Measurements from ENCODE around the gene DRICH1. TPM values are rescaled to one million over a fixed set of nuclear protein-coding genes. Genes with fewer than 3 reads are reported as not detected.
"Not testable (repeated sequence)": the region's sequence is repeated elsewhere in the genome, so short reads cannot be mapped to it uniquely, and the experiment has no call there.

The DRICH1 gene
- total and polyA plus RNA-seq, 2 experiments from 2014 or later, result not detected

DNA sequence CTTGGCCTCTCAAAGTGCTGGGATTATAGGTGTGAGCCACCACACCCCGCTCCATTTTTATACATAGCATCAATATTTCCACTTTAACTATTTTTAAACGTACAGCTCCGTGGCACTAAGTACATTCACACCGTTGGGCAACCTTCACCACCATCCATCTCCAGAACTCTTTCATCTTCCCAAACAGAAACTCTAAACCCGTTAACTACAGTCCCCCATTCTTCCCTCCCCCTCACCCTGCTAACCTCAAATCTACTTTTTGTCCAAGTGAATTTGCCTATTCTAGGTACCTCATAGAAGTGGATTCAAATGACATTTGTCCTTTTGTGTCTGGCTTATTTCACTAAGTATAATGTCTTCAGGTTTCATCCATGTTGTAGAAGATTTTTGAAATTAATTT, 55.4 kb downstream of the DRICH1 start:
- Histone ChIP-seq H3K9ac (no peak overlapping the region), H3K9me2 (ENCODE audit: insufficient read depth) (no peaks in the 10 kb centered on the region), H3K4me3 (no peak overlapping the region), H3K9me3 (ENCODE audit: low read depth) (no peaks in the 10 kb centered on the region), H3K4me1 (ENCODE audit: insufficient read depth) (no peaks in the 10 kb centered on the region), H2AFZ (no peak overlapping the region), H3K27ac (no peak overlapping the region), H3K27me3 (replicated peaks; ENCODE audit: insufficient read depth) (0 out of 2 replicates have a peak, but pooled peaks cover 9% of the 10 kb centered on the region), H3F3A (ENCODE audit: insufficient read depth) (no peaks in the 10 kb centered on the region), H3K79me2 (ENCODE audit: insufficient read depth) (no peaks in the 10 kb centered on the region), H3K4me2 (ENCODE audit: unreplicated experiment) (no peak overlapping the region), H4K20me1 (ENCODE audit: insufficient read depth) (no peaks in the 10 kb centered on the region), H3K36me3 (ENCODE audit: low read depth) (no peaks in the 10 kb centered on the region)
- in situ Hi-C loops (cut with MboI), result no loop called here
- no peak for TF ChIP-seq EZH2 (IDR thresholded peaks at IDR 0.05; ENCODE audit: insufficient read depth, poor library complexity, severe bottlenecking)
- no peak for DNase-seq
- whole genome bisulfite sequencing, 2 experiments (ENCODE audit: low coverage in 1 of 2, low lambda C conversion rate in 2 of 2, missing lambda C conversion rate in 2 of 2), result 54 to 60% methylated on average over 5 of the region's 5 CpGs

DNA sequence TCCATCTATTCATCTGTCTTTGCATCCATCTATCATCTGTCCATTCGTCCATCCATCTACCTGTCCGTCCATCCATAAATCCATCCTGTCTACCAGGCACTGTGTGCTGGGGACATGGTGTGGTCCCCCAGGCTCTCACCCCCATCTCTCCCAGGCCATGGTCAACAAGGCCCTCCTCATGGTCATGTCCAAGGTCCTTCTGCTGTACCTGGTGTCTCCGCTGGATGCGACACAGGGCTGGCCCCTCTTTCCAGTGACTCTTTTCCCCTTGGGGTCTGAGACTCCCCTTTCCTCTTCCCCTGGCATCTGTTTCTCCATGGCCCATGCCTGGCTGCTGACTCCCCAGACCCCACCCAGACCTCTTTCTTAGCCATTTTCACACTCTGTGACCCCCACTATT, 56.5 kb downstream of the DRICH1 start:
- no peaks in the 10 kb centered on the region for H3K9me3 ChIP-seq (ENCODE audit: low read depth)
- no peak overlapping the region for H3K9ac ChIP-seq
- H4K20me1 ChIP-seq (ENCODE audit: insufficient read depth), result no peaks in the 10 kb centered on the region
- H3K36me3 ChIP-seq (ENCODE audit: low read depth), result no peaks in the 10 kb centered on the region
- H2AFZ ChIP-seq, result no peak overlapping the region
- H3K27ac ChIP-seq, result no peak overlapping the region
- DNase-seq, result no peak
- no peaks in the 10 kb centered on the region for H3K9me2 ChIP-seq (ENCODE audit: insufficient read depth)
- no peak overlapping the region for H3K4me2 ChIP-seq (ENCODE audit: unreplicated experiment)
- H3K4me1 ChIP-seq (ENCODE audit: insufficient read depth), result no peaks in the 10 kb centered on the region
- TF ChIP-seq EZH2 (IDR thresholded peaks at IDR 0.05; ENCODE audit: insufficient read depth, poor library complexity, severe bottlenecking) (no peak), EZH2phosphoT487 (IDR thresholded peaks at IDR 0.05; ENCODE audit: insufficient read depth, low read depth) (no peak)
- H3K27me3 ChIP-seq (replicated peaks; ENCODE audit: insufficient read depth), result 0 out of 2 replicates have a peak, but pooled peaks cover 9% of the 10 kb centered on the region
- WGBS, 2 experiments (ENCODE audit: low coverage in 1 of 2, low lambda C conversion rate in 2 of 2, missing lambda C conversion rate in 2 of 2), result 72 to 79% methylated on average over 4 of the region's 4 CpGs
- H3K4me3 ChIP-seq, result no peak overlapping the region
- no peaks in the 10 kb centered on the region for H3K79me2 ChIP-seq (ENCODE audit: insufficient read depth)
- in situ Hi-C loops (cut with MboI), result no loop called here
- H3F3A ChIP-seq (ENCODE audit: insufficient read depth), result no peaks in the 10 kb centered on the region

DNA sequence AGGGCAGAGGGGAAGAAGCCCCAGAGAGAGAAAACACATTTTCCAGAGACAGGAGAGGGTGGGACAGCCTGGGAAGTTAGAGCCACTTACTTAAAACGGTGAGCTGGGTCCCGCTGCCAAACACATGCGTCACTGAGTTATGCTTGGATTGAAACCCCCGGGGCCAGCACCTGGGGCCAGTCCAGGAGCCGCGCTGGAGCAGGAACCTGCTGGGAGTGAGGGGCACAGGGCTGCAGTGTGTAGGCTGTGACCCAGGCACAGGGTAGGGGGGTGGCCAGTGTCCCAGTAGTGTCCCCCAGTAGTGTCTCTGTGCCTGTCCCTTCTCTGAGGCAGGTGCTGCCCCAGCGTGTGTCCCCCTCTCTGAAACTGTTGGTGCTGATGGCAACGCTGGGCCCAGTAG, 57.2 kb downstream of the DRICH1 start:
- Histone ChIP-seq H3K4me2 (ENCODE audit: unreplicated experiment) (no peak overlapping the region), H3K27ac (no peak overlapping the region), H3K9ac (no peak overlapping the region), H3K27me3 (replicated peaks; ENCODE audit: insufficient read depth) (0 out of 2 replicates have a peak, but pooled peaks cover 9% of the 10 kb centered on the region), H3K4me3 (no peak overlapping the region), H3F3A (ENCODE audit: insufficient read depth) (no peaks in the 10 kb centered on the region), H3K4me1 (ENCODE audit: insufficient read depth) (no peaks in the 10 kb centered on the region), H3K79me2 (ENCODE audit: insufficient read depth) (no peaks in the 10 kb centered on the region), H4K20me1 (ENCODE audit: insufficient read depth) (no peaks in the 10 kb centered on the region), H3K9me3 (ENCODE audit: low read depth) (no peaks in the 10 kb centered on the region), H3K36me3 (ENCODE audit: low read depth) (no peaks in the 10 kb centered on the region), H3K9me2 (ENCODE audit: insufficient read depth) (no peaks in the 10 kb centered on the region), H2AFZ (no peak overlapping the region)
- TF ChIP-seq EZH2phosphoT487 (IDR thresholded peaks at IDR 0.05; ENCODE audit: insufficient read depth, low read depth), result no peak
- no peak for TF ChIP-seq EZH2 (IDR thresholded peaks at IDR 0.05; ENCODE audit: insufficient read depth, poor library complexity, severe bottlenecking)
- in situ Hi-C loops (cut with MboI), result no loop called here
- WGBS, 2 experiments (ENCODE audit: low coverage in 1 of 2, low lambda C conversion rate in 2 of 2, missing lambda C conversion rate in 2 of 2), result 35 to 50% methylated on average over 7 to 8 of the region's 8 CpGs
- DNase-seq, result no peak

DNA sequence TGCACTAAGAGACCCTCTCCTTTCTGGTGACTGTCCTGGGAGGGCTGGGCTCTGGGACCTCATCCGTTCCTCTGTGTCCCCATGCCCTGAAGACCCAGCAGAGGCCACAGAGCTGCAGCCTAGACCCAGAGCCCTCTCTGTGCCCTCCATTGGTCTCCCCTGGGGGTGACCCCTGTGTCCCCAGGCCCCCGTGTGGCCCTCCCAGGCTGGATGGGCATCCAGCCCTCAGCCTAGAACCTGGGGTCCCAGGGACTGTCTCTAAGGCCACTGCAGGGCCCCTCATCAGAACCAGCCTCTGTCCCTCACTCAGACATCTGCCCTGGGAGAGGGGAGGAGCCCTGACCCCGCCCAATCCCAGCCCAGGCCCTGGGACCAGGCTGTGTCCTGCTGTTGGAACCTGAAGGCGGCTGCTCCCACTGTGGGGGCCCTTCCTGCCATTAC, 57.7 kb downstream of the DRICH1 start:
- WGBS, 2 experiments (ENCODE audit: low coverage in 1 of 2, low lambda C conversion rate in 2 of 2, missing lambda C conversion rate in 2 of 2), result 13 to 25% methylated on average over 2 to 4 of the region's 4 CpGs
- TF ChIP-seq EZH2phosphoT487 (IDR thresholded peaks at IDR 0.05; ENCODE audit: insufficient read depth, low read depth) (no peak), EZH2 (IDR thresholded peaks at IDR 0.05; ENCODE audit: insufficient read depth, poor library complexity, severe bottlenecking) (no peak)
- in situ Hi-C loops (cut with MboI), result no loop called here

DNA sequence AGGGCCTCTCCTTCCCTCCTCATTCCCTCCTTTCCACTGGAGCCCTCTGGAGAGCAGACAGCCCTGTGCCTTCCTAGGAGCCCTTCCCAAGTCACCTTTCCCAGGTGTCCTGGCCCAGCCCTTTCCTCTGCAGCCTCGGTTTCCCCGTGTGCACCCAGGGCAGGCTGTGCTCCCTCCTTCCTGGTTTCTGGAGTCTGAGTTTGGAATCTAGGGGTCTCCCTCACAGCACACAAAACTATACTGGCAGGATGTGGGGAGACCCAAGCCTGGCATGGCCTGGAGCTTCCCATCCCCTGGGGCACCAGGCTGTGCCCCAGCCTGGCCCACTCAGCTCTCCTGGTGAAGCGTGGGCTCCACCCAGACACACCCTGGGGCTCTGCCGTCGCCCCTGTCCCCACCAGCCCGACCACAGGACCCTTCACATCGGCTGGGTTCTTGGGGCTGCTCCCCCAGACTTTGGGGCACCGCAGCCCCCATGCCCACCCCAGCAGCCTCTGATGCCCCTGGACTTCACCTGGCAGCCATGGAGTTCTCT, 58.4 kb downstream of the DRICH1 start:
- DNase-seq; H3K27ac ChIP-seq; H3K9ac ChIP-seq; H3K9me2 ChIP-seq (ENCODE audit: insufficient read depth); H3K4me2 ChIP-seq (ENCODE audit: unreplicated experiment); H3K4me3 ChIP-seq; H3K36me3 ChIP-seq (ENCODE audit: low read depth); H4K20me1 ChIP-seq (ENCODE audit: insufficient read depth); in situ Hi-C loops (cut with MboI); H3K4me1 ChIP-seq (ENCODE audit: insufficient read depth); H2AFZ ChIP-seq; H3K79me2 ChIP-seq (ENCODE audit: insufficient read depth); H3K27me3 ChIP-seq (replicated peaks; ENCODE audit: insufficient read depth); H3F3A ChIP-seq (ENCODE audit: insufficient read depth); H3K9me3 ChIP-seq (ENCODE audit: low read depth): not testable (repeated sequence)
- WGBS, 2 experiments (ENCODE audit: low coverage in 1 of 2, low lambda C conversion rate in 2 of 2, missing lambda C conversion rate in 2 of 2), result 30 to 38% methylated on average over 2 to 4 of the region's 8 CpGs

More for the DNA sequence above, 57.7 kb downstream of the DRICH1 start:
- Histone ChIP-seq H3K9me3 (ENCODE audit: low read depth) (no peaks in the 10 kb centered on the region), H3F3A (ENCODE audit: insufficient read depth) (no peaks in the 10 kb centered on the region), H4K20me1 (ENCODE audit: insufficient read depth) (no peaks in the 10 kb centered on the region), H3K9ac (no peak overlapping the region), H3K79me2 (ENCODE audit: insufficient read depth) (no peaks in the 10 kb centered on the region), H3K4me3 (no peak overlapping the region), H3K36me3 (ENCODE audit: low read depth) (no peaks in the 10 kb centered on the region), H3K27me3 (replicated peaks; ENCODE audit: insufficient read depth) (0 out of 2 replicates have a peak, but pooled peaks cover 9% of the 10 kb centered on the region), H3K9me2 (ENCODE audit: insufficient read depth) (no peaks in the 10 kb centered on the region), H3K4me2 (ENCODE audit: unreplicated experiment) (no peak overlapping the region), H3K4me1 (ENCODE audit: insufficient read depth) (no peaks in the 10 kb centered on the region), H2AFZ (no peak overlapping the region), H3K27ac (no peak overlapping the region)
- no peak for DNase-seq

DNA sequence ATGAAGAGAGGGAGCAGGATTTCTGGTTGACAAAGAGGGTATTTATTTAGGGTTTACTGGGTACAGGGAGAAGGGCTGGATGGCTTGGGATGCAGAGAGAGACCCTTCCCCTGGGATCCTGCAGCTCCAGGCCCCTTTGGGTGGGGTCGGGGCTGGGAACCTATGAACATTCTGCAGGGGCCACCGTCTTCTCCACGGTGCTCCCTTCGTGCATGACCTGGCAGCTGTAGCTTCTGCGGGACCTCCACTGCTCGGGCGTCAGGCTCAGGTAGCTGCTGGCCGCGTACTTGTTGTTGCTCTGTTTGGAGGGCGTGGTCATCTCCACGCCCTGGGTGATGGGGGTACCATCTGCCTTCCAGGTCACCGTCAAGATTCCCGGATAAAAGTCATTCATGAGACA, 59.0 kb downstream of the DRICH1 start:
- in situ Hi-C loops (cut with MboI); H3K4me2 ChIP-seq (ENCODE audit: unreplicated experiment); H3K27me3 ChIP-seq (replicated peaks; ENCODE audit: insufficient read depth); H2AFZ ChIP-seq; H3K27ac ChIP-seq; DNase-seq; H3K36me3 ChIP-seq (ENCODE audit: low read depth); H3K4me3 ChIP-seq; H3F3A ChIP-seq (ENCODE audit: insufficient read depth); H3K79me2 ChIP-seq (ENCODE audit: insufficient read depth); H3K9me2 ChIP-seq (ENCODE audit: insufficient read depth); H3K4me1 ChIP-seq (ENCODE audit: insufficient read depth); H3K9ac ChIP-seq; H4K20me1 ChIP-seq (ENCODE audit: insufficient read depth); H3K9me3 ChIP-seq (ENCODE audit: low read depth): not testable (repeated sequence)
- 65% methylated on average over 9 to 13 of the region's 13 CpGs for WGBS, 2 experiments (ENCODE audit: low coverage in 1 of 2, low lambda C conversion rate in 2 of 2, missing lambda C conversion rate in 2 of 2)
